Ishikawa (cell line): ENCODE measurements around the gene RITA1.
A peak's percentile ranks its signal among the peaks of the same experiment; 100 is the strongest.

Experiments
- CEBPB ChIP-seq: IDR thresholded peaks from 2 replicates; pipeline ENCODE4 v1.6.1; 2012
- CREB1 ChIP-seq: IDR thresholded peaks from 2 replicates; pipeline ENCODE4 v1.6.1; 2012; ENCODE audit warnings: low read depth
- EGR1 ChIP-seq: IDR thresholded peaks from 2 replicates; pipeline ENCODE4 v1.6.1; 2012
- EP300 ChIP-seq: IDR thresholded peaks from 2 replicates; pipeline ENCODE4 v1.6.1; 2012; ENCODE audit warnings: borderline replicate concordance
- FOXM1 ChIP-seq: IDR thresholded peaks from 2 replicates; pipeline ENCODE4 v1.6.1; 2012; ENCODE audit warnings: low read depth, borderline replicate concordance
- MAX ChIP-seq: IDR thresholded peaks from 2 replicates; pipeline ENCODE4 v1.6.1; 2012
- NFIC ChIP-seq: IDR thresholded peaks from 2 replicates; pipeline ENCODE4 v1.6.1; 2012
- RAD21 ChIP-seq: IDR thresholded peaks from 2 replicates; pipeline ENCODE4 v1.6.1; 2012; ENCODE audit warnings: low read depth
- REST ChIP-seq: IDR thresholded peaks from 2 replicates; pipeline ENCODE4 v1.6.1; 2012; ENCODE audit warnings: low read depth, mild to moderate bottlenecking
- TAF1 ChIP-seq: IDR thresholded peaks from 2 replicates; pipeline ENCODE4 v1.6.1; 2012; ENCODE audit warnings: low read depth, mild to moderate bottlenecking
- TCF12 ChIP-seq: IDR thresholded peaks from 2 replicates; pipeline ENCODE4 v1.6.1; 2012; ENCODE audit warnings: low read depth
- TEAD4 ChIP-seq: IDR thresholded peaks from 2 replicates; pipeline ENCODE4 v1.6.1; 2012
- USF1 ChIP-seq: IDR thresholded peaks from 2 replicates; pipeline ENCODE4 v1.6.1; 2012
- YY1 ChIP-seq: IDR thresholded peaks from 2 replicates; pipeline ENCODE4 v1.6.1; 2012; ENCODE audit warnings: low read depth
- ZBTB7A ChIP-seq: IDR thresholded peaks from 2 replicates; pipeline ENCODE4 v1.6.1; 2012; ENCODE audit warnings: low read depth

RITA1 gene

GRCh38 chr12:113185180-113186032, at the start of gene RITA1, which contains the start of gene DDX54:
Gene RITA1 (plus strand): TSS chr12:113185721. CDS start chr12:113186747, 1,026 bp downstream.
Gene DDX54 (minus strand): TSS chr12:113185478. CDS start chr12:113185451, 27 bp downstream.
- TF ChIP-seq TEAD4 (0 out of 2 replicates have a peak, but pooled peaks have one; percentile 10), REST (no peak), CREB1 (no peak; the same call in 1 of the 2 replicates), EGR1 (peak; percentile 30; the same call in 1 of the 2 replicates), TCF12 (no peak), NFIC (peak; percentile 50), USF1 (peak; percentile 99), YY1 (peak; percentile 92), RAD21 (0 out of 2 replicates have a peak, but pooled peaks have one; percentile 2), EP300 (0 out of 2 replicates have a peak, but pooled peaks have one; percentile 29), CEBPB (no peak), ZBTB7A (peak; percentile 53; the same call in 1 of the 2 replicates), MAX (peak; percentile 85), TAF1 (peak; percentile 99), FOXM1 (no peak)

GRCh38 chr12:113136128-113136989, 49.2 kb upstream of the RITA1 start:
- TF ChIP-seq USF1 (no peak), CEBPB (no peak), TCF12 (peak; percentile 6), CREB1 (no peak), REST (no peak), MAX (no peak), ZBTB7A (no peak; the same call in none of the 2 replicates), EP300 (no peak), YY1 (no peak), TEAD4 (no peak), NFIC (no peak; the same call in 1 of the 2 replicates), RAD21 (no peak), EGR1 (peak; percentile 78), FOXM1 (no peak; the same call in 1 of the 2 replicates), TAF1 (no peak)

- TF ChIP-seq CREB1 (no peak), TAF1 (no peak), MAX (peak; percentile 39; the same call in 1 of the 2 replicates), TEAD4 (peak; percentile 44; the same call in 1 of the 2 replicates), TCF12 (peak; percentile 74), EP300 (peak; percentile 40; the same call in 1 of the 2 replicates), NFIC (no peak), CEBPB (peak; percentile 80), RAD21 (no peak), REST (no peak), USF1 (no peak), YY1 (0 out of 2 replicates have a peak, but pooled peaks have one; percentile 19), ZBTB7A (no peak), EGR1 (no peak), FOXM1 (no peak)
These were observed 48.5 kb upstream of the RITA1 start for GRCh38 chr12:113136990-113137511.
